ENCODE data around the gene KRTAP2-2. TPM values are rescaled to one million over a fixed set of nuclear protein-coding genes. Genes with fewer than 3 reads are reported as not detected.

The KRTAP2-2 gene
- total RNA-seq, 2 donors from 2014 or later, result not detected

- Mint-ChIP-seq H3K9me3 (no peaks in the 10 kb centered on the region), H3K4me3 (no peak within 1 kb of the TSS), H3K4me1 (ENCODE audit: low read depth) (no peaks in the 10 kb centered on the region), H3K27me3 (ENCODE audit: low read depth) (peaks cover 6% of the 10 kb centered on the region), H3K27ac (no peak within 1 kb of the TSS), H3K36me3 (ENCODE audit: insufficient read depth in 2 of 2) (no peaks in the 10 kb centered on the region)
- ATAC-seq (replicated peaks in 1 of 2) (no peak), DNase-seq (no peak)
Observed at GRCh38 chr17:41029633-41030245, 25.3 kb downstream of the KRTAP2-2 start, which contains the start of gene KRTAP1-4. TSS of gene KRTAP1-4 (minus strand) at chr17:41030195. CDS start at chr17:41030078, 117 bp downstream.

- no peaks in the 10 kb centered on the region for H3K36me3 Mint-ChIP-seq (ENCODE audit: insufficient read depth in 2 of 2)
- DNase-seq, result no peak
- H3K4me3 Mint-ChIP-seq, result no peak within 1 kb of the TSS
- ATAC-seq (replicated peaks in 1 of 2), result no peak
- H3K27me3 Mint-ChIP-seq (ENCODE audit: low read depth), result peaks cover 13% of the 10 kb centered on the region
- H3K9me3 Mint-ChIP-seq, result no peaks in the 10 kb centered on the region
- no peaks in the 10 kb centered on the region for H3K4me1 Mint-ChIP-seq (ENCODE audit: low read depth)
- no peak within 1 kb of the TSS for H3K27ac Mint-ChIP-seq
Observed at GRCh38 chr17:41026715-41027471, 28.1 kb downstream of the KRTAP2-2 start, which contains the start of gene KRTAP1-5. TSS of gene KRTAP1-5 (minus strand) at chr17:41027208. CDS start at chr17:41027155, 53 bp downstream.

- H3K27me3 Mint-ChIP-seq (ENCODE audit: low read depth), result peaks cover 13% of the 10 kb centered on the region
- H3K4me3 Mint-ChIP-seq, result no peak overlapping the region
- H3K36me3 Mint-ChIP-seq (ENCODE audit: insufficient read depth in 2 of 2), result no peaks in the 10 kb centered on the region
- no peak overlapping the region for H3K27ac Mint-ChIP-seq
- no peak for ATAC-seq (replicated peaks in 1 of 2)
- H3K4me1 Mint-ChIP-seq (ENCODE audit: low read depth), result no peaks in the 10 kb centered on the region
- DNase-seq, result no peak
- no peaks in the 10 kb centered on the region for H3K9me3 Mint-ChIP-seq
Observed at GRCh38 chr17:41024697-41025096, 30.3 kb downstream of the KRTAP2-2 start.

- DNase-seq, result no peak
- Mint-ChIP-seq H3K9me3 (no peaks in the 10 kb centered on the region), H3K36me3 (ENCODE audit: insufficient read depth in 2 of 2) (no peaks in the 10 kb centered on the region), H3K4me1 (ENCODE audit: low read depth) (no peaks in the 10 kb centered on the region), H3K27me3 (ENCODE audit: low read depth) (peaks cover 14% of the 10 kb centered on the region), H3K4me3 (no peak overlapping the region), H3K27ac (no peak overlapping the region)
- ATAC-seq (replicated peaks in 1 of 2), result no peak
Observed at GRCh38 chr17:41020336-41020735, 34.7 kb downstream of the KRTAP2-2 start.

- H3K4me3 Mint-ChIP-seq, result no peak overlapping the region
- no peaks in the 10 kb centered on the region for H3K36me3 Mint-ChIP-seq (ENCODE audit: insufficient read depth in 2 of 2)
- no peaks in the 10 kb centered on the region for H3K4me1 Mint-ChIP-seq (ENCODE audit: low read depth)
- DNase-seq (no peak), ATAC-seq (replicated peaks in 1 of 2) (no peak)
- H3K9me3 Mint-ChIP-seq, result no peaks in the 10 kb centered on the region
- H3K27ac Mint-ChIP-seq, result no peak overlapping the region
- peaks cover 14% of the 10 kb centered on the region for H3K27me3 Mint-ChIP-seq (ENCODE audit: low read depth)
Observed at GRCh38 chr17:41019415-41019814, 35.6 kb downstream of the KRTAP2-2 start.

GRCh38 chr17:41018541-41018940 is 36.5 kb downstream of the KRTAP2-2 start:
- H3K4me3 Mint-ChIP-seq, result no peak overlapping the region
- ATAC-seq (replicated peaks in 1 of 2) (no peak), DNase-seq (no peak)
- H3K27ac Mint-ChIP-seq, result no peak overlapping the region
- H3K4me1 Mint-ChIP-seq (ENCODE audit: low read depth), result no peaks in the 10 kb centered on the region
- no peaks in the 10 kb centered on the region for H3K9me3 Mint-ChIP-seq
- H3K36me3 Mint-ChIP-seq (ENCODE audit: insufficient read depth in 2 of 2), result no peaks in the 10 kb centered on the region
- H3K27me3 Mint-ChIP-seq (ENCODE audit: low read depth), result peaks cover 14% of the 10 kb centered on the region

GRCh38 chr17:41016578-41017215 is 38.3 kb downstream of the KRTAP2-2 start:
- H3K27ac Mint-ChIP-seq, result no peak overlapping the region
- no peaks in the 10 kb centered on the region for H3K4me1 Mint-ChIP-seq (ENCODE audit: low read depth)
- H3K36me3 Mint-ChIP-seq (ENCODE audit: insufficient read depth in 2 of 2), result no peaks in the 10 kb centered on the region
- DNase-seq (no peak), ATAC-seq (replicated peaks in 1 of 2) (no peak)
- no peak overlapping the region for H3K4me3 Mint-ChIP-seq
- H3K27me3 Mint-ChIP-seq (ENCODE audit: low read depth), result peaks cover 7% of the 10 kb centered on the region
- H3K9me3 Mint-ChIP-seq, result no peaks in the 10 kb centered on the region

GRCh38 chr17:41015454-41015853 is 39.6 kb downstream of the KRTAP2-2 start:
- no peak overlapping the region for H3K4me3 Mint-ChIP-seq
- H3K4me1 Mint-ChIP-seq (ENCODE audit: low read depth), result no peaks in the 10 kb centered on the region
- H3K27me3 Mint-ChIP-seq (ENCODE audit: low read depth), result peaks cover 7% of the 10 kb centered on the region
- DNase-seq, result no peak
- ATAC-seq (replicated peaks in 1 of 2), result no peak
- H3K36me3 Mint-ChIP-seq (ENCODE audit: insufficient read depth in 2 of 2), result no peaks in the 10 kb centered on the region
- H3K27ac Mint-ChIP-seq, result no peak overlapping the region
- H3K9me3 Mint-ChIP-seq, result no peaks in the 10 kb centered on the region

- H3K9me3 Mint-ChIP-seq, result no peaks in the 10 kb centered on the region
- DNase-seq, result no peak
- ATAC-seq (replicated peaks in 1 of 2), result no peak
Observed at GRCh38 chr17:41013606-41014005, 41.4 kb downstream of the KRTAP2-2 start.

GRCh38 chr17:41013181-41013580 is 41.8 kb downstream of the KRTAP2-2 start:
- Mint-ChIP-seq H3K27me3 (ENCODE audit: low read depth) (peaks cover 7% of the 10 kb centered on the region), H3K4me3 (no peak overlapping the region), H3K9me3 (no peaks in the 10 kb centered on the region), H3K36me3 (ENCODE audit: insufficient read depth in 2 of 2) (no peaks in the 10 kb centered on the region), H3K27ac (no peak overlapping the region), H3K4me1 (ENCODE audit: low read depth) (no peaks in the 10 kb centered on the region)
- ATAC-seq (replicated peaks in 1 of 2), result no peak
- DNase-seq, result no peak

More at GRCh38 chr17:41013606-41014005, 41.4 kb downstream of the KRTAP2-2 start:
- Mint-ChIP-seq H3K36me3 (ENCODE audit: insufficient read depth in 2 of 2) (no peaks in the 10 kb centered on the region), H3K4me3 (no peak overlapping the region), H3K4me1 (ENCODE audit: low read depth) (no peaks in the 10 kb centered on the region), H3K27me3 (ENCODE audit: low read depth) (peaks cover 7% of the 10 kb centered on the region), H3K27ac (no peak overlapping the region)

- ATAC-seq (replicated peaks in 1 of 2), result no peak
- Mint-ChIP-seq H3K36me3 (ENCODE audit: insufficient read depth in 2 of 2) (no peaks in the 10 kb centered on the region), H3K4me1 (ENCODE audit: low read depth) (no peaks in the 10 kb centered on the region), H3K4me3 (no peak overlapping the region), H3K9me3 (no peaks in the 10 kb centered on the region), H3K27me3 (ENCODE audit: low read depth) (peaks cover 7% of the 10 kb centered on the region), H3K27ac (no peak overlapping the region)
- DNase-seq, result no peak
Observed at GRCh38 chr17:41012326-41013120, 42.5 kb downstream of the KRTAP2-2 start.

- Mint-ChIP-seq H3K4me1 (ENCODE audit: low read depth) (no peaks in the 10 kb centered on the region), H3K27me3 (ENCODE audit: low read depth) (peaks cover 1% of the 10 kb centered on the region), H3K9me3 (no peaks in the 10 kb centered on the region), H3K27ac (no peak overlapping the region), H3K4me3 (no peak overlapping the region), H3K36me3 (ENCODE audit: insufficient read depth in 2 of 2) (no peaks in the 10 kb centered on the region)
- ATAC-seq (replicated peaks in 1 of 2) (no peak), DNase-seq (no peak)
Observed at GRCh38 chr17:41010441-41010840, 44.6 kb downstream of the KRTAP2-2 start.

GRCh38 chr17:41009936-41010335 is 45.1 kb downstream of the KRTAP2-2 start:
- no peak for DNase-seq
- no peaks in the 10 kb centered on the region for H3K9me3 Mint-ChIP-seq
- H3K36me3 Mint-ChIP-seq (ENCODE audit: insufficient read depth in 2 of 2), result no peaks in the 10 kb centered on the region
- H3K4me1 Mint-ChIP-seq (ENCODE audit: low read depth), result no peaks in the 10 kb centered on the region
- no peak for ATAC-seq (replicated peaks in 1 of 2)
- H3K27me3 Mint-ChIP-seq (ENCODE audit: low read depth), result no peaks in the 10 kb centered on the region
- no peak overlapping the region for H3K4me3 Mint-ChIP-seq
- H3K27ac Mint-ChIP-seq, result no peak overlapping the region
